T-helper 9 cell (primary cell): ENCODE measurements around the gene CPXM2.

Experiments used
- DNase-seq: peaks from one replicate; pipeline ENCODE4 v3.0.0-alpha.2; 2020

The CPXM2 gene

GRCh38 chr10:123903621-123904020 is 12.0 kb upstream of the CPXM2 start:
- DNase-seq, result no peak

GRCh38 chr10:123901621-123902020 is 10.0 kb upstream of the CPXM2 start:
- no peak for DNase-seq

GRCh38 chr10:123897146-123897545 is 5.5 kb upstream of the CPXM2 start:
- DNase-seq, result no peak

- no peak for DNase-seq
Observed at GRCh38 chr10:123896246-123896927, 4.8 kb upstream of the CPXM2 start.

- DNase-seq, result no peak
Observed at GRCh38 chr10:123893651-123894050, 2.0 kb upstream of the CPXM2 start.

DNA sequence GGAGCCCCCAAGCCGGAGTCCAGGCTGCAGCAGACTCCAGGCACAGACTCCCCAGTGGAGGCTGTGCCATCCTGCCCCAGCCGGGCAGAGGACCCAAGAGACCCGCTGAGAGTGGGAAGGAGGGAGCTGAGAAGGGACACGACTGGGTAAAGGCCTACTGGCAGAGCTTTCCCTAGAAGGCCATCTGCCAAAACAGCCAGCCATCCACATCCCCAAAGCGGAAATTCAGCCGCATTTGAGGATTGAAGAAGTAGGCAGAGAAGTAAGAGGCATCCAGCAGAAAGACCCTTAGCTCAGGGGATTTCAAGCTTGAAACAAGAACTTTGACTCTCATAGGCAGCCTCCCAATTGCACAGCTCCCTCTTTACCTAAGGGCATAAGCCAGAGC is 857 bp downstream of the CPXM2 start:
- no peak for DNase-seq

DNA sequence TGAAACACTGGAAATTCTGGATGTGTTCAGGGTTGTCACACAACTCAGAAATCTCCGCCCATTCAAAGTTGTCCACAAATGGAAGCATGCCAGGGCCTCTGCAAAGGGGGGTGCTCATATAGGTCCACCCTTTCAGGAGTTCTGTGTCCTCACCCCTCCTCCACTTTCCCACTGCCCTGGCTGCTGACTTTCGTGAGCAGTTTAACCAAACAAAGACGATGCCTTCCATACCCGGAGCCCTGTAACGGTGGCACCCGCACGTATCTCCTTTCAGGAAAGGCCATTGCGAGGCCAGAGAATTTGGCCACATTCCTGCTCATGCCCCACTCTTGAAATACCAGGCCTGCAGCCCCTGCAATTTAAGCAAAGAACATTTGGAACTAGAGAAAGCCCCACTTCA is 1.4 kb downstream of the CPXM2 start:
- no peak for DNase-seq

DNA sequence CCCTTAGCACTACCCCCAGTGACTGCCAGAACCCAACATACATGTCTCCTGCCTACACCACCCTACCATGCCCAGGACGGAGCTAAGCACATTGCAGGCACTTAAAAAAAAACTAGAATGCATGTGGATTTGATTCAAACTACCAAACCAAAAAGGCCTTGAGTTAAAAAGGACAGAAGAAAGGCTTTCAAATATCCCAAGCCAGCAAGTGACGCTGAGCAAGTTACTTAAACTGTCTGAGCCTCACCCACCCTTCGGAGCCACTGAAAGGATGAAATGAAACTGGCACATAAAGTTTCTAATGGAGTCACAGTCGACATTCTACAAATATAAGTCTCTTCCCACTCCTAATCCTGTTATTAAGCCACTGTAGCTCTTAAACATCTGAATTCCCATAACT is 1.8 kb downstream of the CPXM2 start:
- no peak for DNase-seq

DNA sequence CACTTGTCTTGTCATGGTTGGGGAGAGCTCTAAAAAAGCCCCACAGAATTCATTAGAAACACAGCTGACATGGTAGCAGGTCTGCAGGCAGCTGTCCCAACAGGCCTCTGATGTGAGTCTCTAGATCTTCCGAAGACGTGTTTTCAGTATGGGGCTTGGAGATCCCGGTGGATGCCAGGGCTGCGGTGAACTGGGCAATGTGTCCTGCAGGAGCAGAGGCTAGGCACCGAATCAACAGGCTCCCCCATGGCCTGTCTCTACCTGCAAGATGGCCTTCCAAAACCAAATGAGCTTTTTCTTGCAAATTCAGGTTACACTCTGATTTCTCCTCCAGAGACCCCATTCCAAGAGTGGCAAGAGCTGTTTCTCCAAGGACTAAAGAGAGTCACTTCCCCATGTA is 2.9 kb downstream of the CPXM2 start:
- DNase-seq, result no peak

GRCh38 chr10:123888256-123888655 is 3.4 kb downstream of the CPXM2 start:
- DNase-seq, result no peak

DNA sequence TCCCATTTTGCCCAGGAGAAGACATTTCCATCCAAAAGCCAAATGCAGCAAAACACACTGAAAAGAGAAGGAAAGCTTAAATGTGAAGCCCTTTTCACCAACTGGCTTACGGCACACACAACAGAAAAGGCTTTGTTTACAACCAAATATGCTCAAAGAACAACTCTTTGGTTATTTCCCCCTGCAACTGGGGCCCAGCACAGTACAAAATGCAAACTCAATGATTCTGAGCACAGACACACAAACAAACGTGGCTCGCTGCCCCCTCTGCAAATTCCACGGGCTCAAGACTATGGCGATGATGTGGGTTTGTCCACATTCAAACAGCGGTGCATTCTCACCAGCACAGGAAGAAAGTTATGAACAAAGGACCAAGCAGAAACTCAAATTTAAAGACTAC is 5.3 kb downstream of the CPXM2 start:
- no peak for DNase-seq

DNA sequence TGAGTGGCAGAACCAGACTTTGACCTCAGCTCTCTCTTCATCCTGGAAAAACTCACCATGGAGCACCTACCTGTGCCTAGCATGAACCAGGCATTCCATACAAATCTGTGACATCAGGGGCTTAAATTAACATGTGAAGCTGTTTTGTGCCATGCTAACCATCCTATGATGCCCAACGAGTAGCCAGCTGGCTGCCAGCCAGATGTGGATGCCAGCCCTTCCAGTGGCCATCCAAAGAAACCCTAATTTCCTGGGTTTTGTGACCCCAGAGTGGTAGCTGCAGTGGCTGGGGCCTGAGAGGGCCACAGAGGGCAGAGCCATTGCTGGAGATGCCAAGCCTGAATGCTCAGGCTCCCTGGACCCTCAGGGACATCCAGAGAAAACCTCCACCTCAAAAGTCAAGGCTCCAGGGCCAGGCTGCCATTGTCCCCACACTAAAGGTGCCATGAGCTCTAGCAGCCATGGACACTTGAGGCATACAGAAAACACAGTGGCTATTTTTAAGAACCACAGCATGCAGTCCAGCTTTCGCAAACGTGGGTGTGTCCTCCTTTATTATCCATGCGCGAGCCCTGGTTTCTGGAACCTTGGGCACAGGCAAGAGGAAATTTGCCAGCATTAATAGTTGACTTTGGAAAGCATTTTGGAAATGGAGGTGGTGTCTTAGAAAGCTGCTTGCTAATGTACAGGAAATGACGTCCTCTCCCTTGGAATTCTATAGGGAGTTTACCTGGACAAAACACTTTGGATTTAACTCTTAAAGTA is 6.0 kb downstream of the CPXM2 start:
- DNase-seq, result no peak

GRCh38 chr10:123884907-123885381 is 6.7 kb downstream of the CPXM2 start:
- no peak for DNase-seq

- DNase-seq, result no peak
Observed at GRCh38 chr10:123884351-123884906, 7.2 kb downstream of the CPXM2 start.

DNA sequence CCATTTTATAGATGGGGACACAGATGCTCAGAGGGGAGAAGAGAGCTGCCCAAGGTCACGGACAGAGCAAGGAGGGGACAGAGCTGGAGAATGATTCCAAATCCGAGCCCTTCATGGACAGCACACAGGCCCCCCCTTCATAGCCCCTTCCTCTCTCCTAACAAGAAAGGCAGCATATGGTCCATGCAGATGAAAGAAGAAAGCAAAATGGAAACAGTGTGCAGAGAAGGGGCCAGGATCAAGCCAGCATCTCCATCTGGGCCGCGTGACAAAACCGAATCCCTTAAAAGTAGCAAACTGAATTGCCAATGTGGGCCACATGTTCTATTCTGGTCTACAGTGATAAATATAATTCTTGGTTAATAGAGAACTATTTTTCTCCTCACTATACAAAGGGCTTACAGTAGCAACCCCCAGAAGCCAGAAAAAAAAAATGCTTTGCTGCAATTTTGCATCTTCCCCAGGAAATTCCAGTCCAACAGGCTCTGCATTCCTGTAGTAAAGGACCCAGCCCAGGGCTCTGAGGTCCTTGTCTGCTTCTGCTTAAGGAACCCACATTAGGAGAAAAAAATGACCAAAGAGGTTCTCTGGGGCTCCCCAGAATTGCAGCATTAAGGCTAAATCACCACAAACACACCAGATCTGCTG is 7.8 kb downstream of the CPXM2 start:
- no peak for DNase-seq

DNA sequence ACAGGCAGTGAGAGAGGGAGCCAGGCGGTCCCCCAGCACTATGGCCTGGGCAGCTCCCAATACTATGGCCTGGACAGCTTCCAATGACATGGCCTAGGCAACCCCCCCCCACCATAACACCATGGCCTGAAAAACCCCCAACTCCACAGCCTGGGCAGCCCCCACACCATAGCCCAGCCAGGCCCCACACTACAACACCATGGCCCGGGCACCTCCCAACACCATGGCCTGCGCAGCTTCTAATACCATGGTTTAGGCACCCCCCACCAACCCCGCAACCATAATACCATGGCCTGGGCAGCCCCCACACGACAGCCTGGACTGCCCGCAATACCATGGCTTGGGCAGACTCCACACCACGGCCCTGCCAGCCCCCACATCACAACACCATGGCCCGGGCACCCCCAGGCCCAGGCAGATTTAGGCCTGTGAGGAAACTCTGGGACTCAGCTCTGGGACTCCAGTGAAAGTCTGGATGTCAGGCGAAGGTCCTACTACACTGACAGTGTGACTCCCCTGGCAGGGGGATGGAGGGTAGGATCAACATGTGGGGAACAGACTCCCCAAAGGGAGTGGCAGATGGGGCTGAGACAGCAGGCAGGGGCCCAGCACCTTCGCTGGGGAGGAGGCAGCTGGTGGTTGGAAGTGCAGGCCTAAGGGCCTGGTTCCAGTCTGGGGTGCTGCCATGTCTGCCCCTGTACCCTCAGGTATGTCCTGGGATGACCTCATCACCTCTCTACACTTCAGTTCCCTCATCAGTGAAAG is 8.7 kb downstream of the CPXM2 start:
- no peak for DNase-seq

DNA sequence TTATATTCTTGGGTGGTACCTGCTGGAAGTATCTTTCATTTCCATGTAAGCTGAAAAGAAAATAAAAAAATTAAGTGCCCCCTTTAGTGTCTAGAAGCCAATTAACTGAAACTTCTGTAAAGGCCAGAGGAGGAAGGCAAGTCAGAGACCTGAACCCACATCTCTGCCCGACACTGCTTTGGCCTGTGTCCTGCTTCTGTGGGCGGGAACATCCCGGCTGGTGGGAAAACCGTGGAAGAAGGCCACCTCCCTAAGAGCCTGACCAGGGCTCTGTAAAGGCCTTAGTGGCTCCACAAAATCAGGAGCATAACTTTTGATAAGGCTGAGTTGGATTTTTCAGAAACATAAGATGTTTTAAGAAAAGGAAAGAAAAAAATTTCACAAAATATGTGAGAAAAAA is 9.4 kb downstream of the CPXM2 start:
- no peak for DNase-seq

- no peak for DNase-seq
Observed at GRCh38 chr10:123879606-123880257, 11.9 kb downstream of the CPXM2 start.

- DNase-seq, result no peak
Observed at GRCh38 chr10:123878666-123879303, 12.8 kb downstream of the CPXM2 start.

DNA sequence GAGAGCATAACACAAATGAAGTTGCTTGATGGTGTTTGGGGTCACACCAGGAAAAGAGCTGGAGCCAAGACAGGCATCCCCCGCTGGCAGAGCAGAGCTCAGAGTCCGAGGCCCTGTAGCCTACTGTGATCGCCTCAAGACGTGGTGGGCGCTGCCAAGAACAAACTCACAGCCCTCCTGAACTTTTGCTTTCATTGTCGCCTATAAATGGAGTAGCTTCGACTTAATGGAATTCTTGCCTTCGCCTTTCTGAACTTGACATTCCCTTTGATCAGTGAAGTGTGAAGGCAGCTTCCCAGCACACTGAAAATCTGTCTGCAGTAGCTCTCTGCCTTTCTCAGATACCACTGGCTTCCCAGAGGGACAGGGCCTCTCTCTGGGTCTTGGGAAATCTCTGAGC is 21.3 kb downstream of the CPXM2 start:
- DNase-seq, result no peak

- DNase-seq, result no peak
Observed at GRCh38 chr10:123869020-123869414, 22.6 kb downstream of the CPXM2 start.
